Measurements from ENCODE around the gene ERBB4.

ERBB4 gene

DNA sequence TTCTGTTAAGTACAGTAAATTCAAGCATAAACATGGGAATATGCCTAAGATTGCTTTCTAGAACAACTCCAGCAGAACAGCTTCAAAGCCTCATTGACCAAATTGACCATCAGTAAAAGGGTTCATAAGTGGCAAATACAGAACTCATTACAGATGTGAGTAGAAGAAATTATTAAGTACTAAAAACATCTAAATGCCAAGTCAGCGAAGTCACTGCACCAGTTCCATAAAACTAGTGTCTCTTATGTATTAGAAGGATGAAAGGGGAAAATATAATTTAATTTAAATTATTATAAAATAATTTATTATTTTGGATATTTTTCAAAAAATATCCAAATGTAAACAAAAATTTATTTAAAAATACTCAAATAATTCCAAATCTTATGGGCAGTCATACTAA, 553.2 kb downstream of the ERBB4 start:
- Histone ChIP-seq H3K9ac (ENCODE audit: low read length) (no peak overlapping the region), H3K4me3 (ENCODE audit: low read length) (no peak overlapping the region), H3K9me3 (ENCODE audit: control insufficient read depth, low read length) (no peaks in the 10 kb centered on the region), H3K27me3 (ENCODE audit: control insufficient read depth, insufficient read depth, low read length) (no peaks in the 10 kb centered on the region), H3K4me1 (ENCODE audit: control insufficient read depth, insufficient read depth, low read length) (no peaks in the 10 kb centered on the region), H3K36me3 (ENCODE audit: control insufficient read depth, insufficient read depth, low read length) (no peaks in the 10 kb centered on the region)

- Histone ChIP-seq H3K4me3 (ENCODE audit: low read length) (no peak overlapping the region), H3K4me1 (ENCODE audit: control insufficient read depth, insufficient read depth, low read length) (no peaks in the 10 kb centered on the region), H3K9ac (ENCODE audit: low read length) (no peak overlapping the region), H3K36me3 (ENCODE audit: control insufficient read depth, insufficient read depth, low read length) (no peaks in the 10 kb centered on the region), H3K9me3 (ENCODE audit: control insufficient read depth, low read length) (no peaks in the 10 kb centered on the region), H3K27me3 (ENCODE audit: control insufficient read depth, insufficient read depth, low read length) (no peaks in the 10 kb centered on the region)
Observed at GRCh38 chr2:211982162-211982561, 556.4 kb downstream of the ERBB4 start.

GRCh38 chr2:211981451-211981850, 557.2 kb downstream of the ERBB4 start:
- no peaks in the 10 kb centered on the region for H3K4me1 ChIP-seq (ENCODE audit: control insufficient read depth, insufficient read depth, low read length)
- H3K36me3 ChIP-seq (ENCODE audit: control insufficient read depth, insufficient read depth, low read length): no peaks in the 10 kb centered on the region
- H3K9ac ChIP-seq (ENCODE audit: low read length): no peak overlapping the region
- H3K27me3 ChIP-seq (ENCODE audit: control insufficient read depth, insufficient read depth, low read length): no peaks in the 10 kb centered on the region
- no peaks in the 10 kb centered on the region for H3K9me3 ChIP-seq (ENCODE audit: control insufficient read depth, low read length)
- no peak overlapping the region for H3K4me3 ChIP-seq (ENCODE audit: low read length)

DNA sequence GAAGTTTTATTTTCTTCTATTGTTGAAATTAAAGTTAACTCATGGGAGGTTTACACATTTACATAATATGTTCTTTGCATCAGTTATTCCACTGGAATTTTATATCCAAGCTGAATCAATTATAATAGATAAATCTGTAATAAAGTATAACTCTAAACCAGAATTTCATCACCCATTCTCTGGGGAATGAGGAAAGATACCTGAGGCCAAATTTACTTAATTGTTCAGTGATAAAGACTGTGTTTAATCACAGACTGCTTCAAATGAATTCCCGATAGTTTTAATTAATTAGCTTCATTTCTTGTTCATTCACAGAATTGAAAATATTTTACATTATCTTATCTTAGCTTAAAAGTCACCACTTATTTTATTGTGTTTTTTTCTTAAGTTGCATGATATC, 562.5 kb downstream of the ERBB4 start:
- Histone ChIP-seq H3K4me3 (ENCODE audit: low read length) (no peak overlapping the region), H3K9ac (ENCODE audit: low read length) (no peak overlapping the region), H3K4me1 (ENCODE audit: control insufficient read depth, insufficient read depth, low read length) (no peaks in the 10 kb centered on the region)

DNA sequence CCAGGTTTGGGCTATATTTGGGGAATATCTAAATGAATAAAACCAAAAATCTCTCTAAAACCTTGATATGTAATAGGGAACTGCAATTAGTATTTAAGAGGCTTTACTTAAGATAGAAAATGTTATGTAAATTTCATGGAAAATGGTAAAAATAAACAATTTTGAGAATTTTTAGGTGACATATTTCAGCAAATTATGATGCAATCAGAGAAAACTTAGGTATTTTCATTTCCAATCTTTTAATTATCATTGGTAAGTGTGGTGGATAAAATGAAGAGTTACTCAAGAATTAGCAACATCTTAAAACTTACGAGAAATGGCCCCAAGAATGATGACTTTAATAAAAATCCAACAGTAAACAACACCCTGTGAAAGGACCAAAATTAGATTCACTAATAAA, 571.4 kb downstream of the ERBB4 start:
- H3K36me3 ChIP-seq (ENCODE audit: control insufficient read depth, insufficient read depth, low read length): no peaks in the 10 kb centered on the region

More for the DNA sequence above, 562.5 kb downstream of the ERBB4 start:
- H3K9me3 ChIP-seq (ENCODE audit: control insufficient read depth, low read length): no peaks in the 10 kb centered on the region
- H3K27me3 ChIP-seq (ENCODE audit: control insufficient read depth, insufficient read depth, low read length): no peaks in the 10 kb centered on the region
- H3K36me3 ChIP-seq (ENCODE audit: control insufficient read depth, insufficient read depth, low read length): no peaks in the 10 kb centered on the region

DNA sequence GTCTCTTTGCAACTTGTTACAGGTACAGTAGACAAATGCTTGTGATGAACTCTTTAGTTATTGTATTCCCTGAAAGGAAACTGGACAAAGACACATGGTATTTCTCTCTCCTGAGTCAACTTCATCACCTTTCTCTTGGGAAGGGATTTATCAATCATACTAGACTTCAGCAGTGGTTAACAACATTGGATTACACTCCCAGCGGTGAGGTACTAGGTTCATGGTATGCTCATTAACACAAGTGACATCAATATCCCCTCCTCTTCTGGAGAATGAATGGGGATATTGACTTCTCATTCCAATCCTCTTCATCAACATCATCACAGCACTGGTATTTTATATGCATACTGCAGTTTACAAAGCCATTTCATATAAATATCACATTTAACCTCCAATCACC, 574.6 kb downstream of the ERBB4 start:
- no peak overlapping the region for H3K4me3 ChIP-seq (ENCODE audit: low read length)
- no peak overlapping the region for H3K9ac ChIP-seq (ENCODE audit: low read length)
- H3K9me3 ChIP-seq (ENCODE audit: control insufficient read depth, low read length): no peaks in the 10 kb centered on the region
- no peaks in the 10 kb centered on the region for H3K36me3 ChIP-seq (ENCODE audit: control insufficient read depth, insufficient read depth, low read length)
- no peaks in the 10 kb centered on the region for H3K27me3 ChIP-seq (ENCODE audit: control insufficient read depth, insufficient read depth, low read length)
- H3K4me1 ChIP-seq (ENCODE audit: control insufficient read depth, insufficient read depth, low read length): no peaks in the 10 kb centered on the region

More for the DNA sequence above, 571.4 kb downstream of the ERBB4 start:
- no peaks in the 10 kb centered on the region for H3K9me3 ChIP-seq (ENCODE audit: control insufficient read depth, low read length)
- no peaks in the 10 kb centered on the region for H3K4me1 ChIP-seq (ENCODE audit: control insufficient read depth, insufficient read depth, low read length)
- H3K9ac ChIP-seq (ENCODE audit: low read length): no peak overlapping the region
- no peaks in the 10 kb centered on the region for H3K27me3 ChIP-seq (ENCODE audit: control insufficient read depth, insufficient read depth, low read length)
- H3K4me3 ChIP-seq (ENCODE audit: low read length): no peak overlapping the region

DNA sequence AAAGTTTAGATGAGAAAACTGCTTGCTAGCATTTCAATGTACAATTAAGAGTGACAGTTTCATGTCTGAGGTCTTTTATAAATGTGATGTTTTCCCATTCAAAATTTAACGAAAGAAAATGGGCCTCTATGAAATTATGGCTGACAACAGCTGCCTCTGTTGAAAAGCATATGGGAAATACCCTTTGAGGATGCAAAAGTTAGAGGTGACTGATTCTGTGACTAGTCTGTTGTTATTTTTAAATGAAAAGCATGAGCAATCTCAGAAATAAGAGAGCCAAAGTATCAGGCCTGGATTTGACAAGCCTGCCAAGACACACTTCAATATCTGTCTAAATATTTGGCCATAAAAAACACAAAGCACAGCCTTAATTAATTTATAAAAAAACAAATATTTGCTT, 580.8 kb downstream of the ERBB4 start:
- Histone ChIP-seq H3K36me3 (ENCODE audit: control insufficient read depth, insufficient read depth, low read length) (no peaks in the 10 kb centered on the region), H3K4me1 (ENCODE audit: control insufficient read depth, insufficient read depth, low read length) (no peaks in the 10 kb centered on the region), H3K27me3 (ENCODE audit: control insufficient read depth, insufficient read depth, low read length) (no peaks in the 10 kb centered on the region), H3K9me3 (ENCODE audit: control insufficient read depth, low read length) (no peaks in the 10 kb centered on the region), H3K4me3 (ENCODE audit: low read length) (no peak overlapping the region), H3K9ac (ENCODE audit: low read length) (no peak overlapping the region)

GRCh38 chr2:211955648-211956047, 583.0 kb downstream of the ERBB4 start:
- Histone ChIP-seq H3K4me3 (ENCODE audit: low read length) (no peak overlapping the region), H3K9ac (ENCODE audit: low read length) (no peak overlapping the region), H3K36me3 (ENCODE audit: control insufficient read depth, insufficient read depth, low read length) (no peaks in the 10 kb centered on the region), H3K27me3 (ENCODE audit: control insufficient read depth, insufficient read depth, low read length) (no peaks in the 10 kb centered on the region), H3K4me1 (ENCODE audit: control insufficient read depth, insufficient read depth, low read length) (no peaks in the 10 kb centered on the region), H3K9me3 (ENCODE audit: control insufficient read depth, low read length) (no peaks in the 10 kb centered on the region)

DNA sequence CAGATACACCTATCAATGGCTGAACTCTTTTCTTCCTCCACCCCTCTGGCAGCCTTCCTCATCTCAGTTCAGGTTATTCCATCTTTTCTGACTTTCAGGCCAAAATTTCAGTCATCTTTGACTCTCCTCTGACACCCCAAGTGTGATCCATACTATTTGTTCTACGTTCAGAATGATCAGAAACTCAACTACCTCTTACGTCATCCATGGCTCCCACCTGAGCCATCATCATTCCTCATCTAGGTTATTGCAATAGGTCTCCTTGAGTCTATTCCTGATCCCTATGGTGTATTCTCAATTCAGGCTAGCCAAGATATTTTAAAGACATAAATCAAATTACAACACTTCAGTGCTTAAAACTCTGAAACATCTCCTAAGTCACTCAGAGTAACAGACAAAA, 589.7 kb downstream of the ERBB4 start:
- Histone ChIP-seq H3K27me3 (ENCODE audit: control insufficient read depth, insufficient read depth, low read length) (no peaks in the 10 kb centered on the region), H3K9me3 (ENCODE audit: control insufficient read depth, low read length) (no peaks in the 10 kb centered on the region), H3K36me3 (ENCODE audit: control insufficient read depth, insufficient read depth, low read length) (no peaks in the 10 kb centered on the region), H3K4me3 (ENCODE audit: low read length) (no peak overlapping the region), H3K4me1 (ENCODE audit: control insufficient read depth, insufficient read depth, low read length) (no peaks in the 10 kb centered on the region), H3K9ac (ENCODE audit: low read length) (no peak overlapping the region)

GRCh38 chr2:211946960-211947359, 591.6 kb downstream of the ERBB4 start:
- Histone ChIP-seq H3K9ac (ENCODE audit: low read length) (no peak overlapping the region), H3K9me3 (ENCODE audit: control insufficient read depth, low read length) (no peaks in the 10 kb centered on the region), H3K4me3 (ENCODE audit: low read length) (no peak overlapping the region), H3K27me3 (ENCODE audit: control insufficient read depth, insufficient read depth, low read length) (no peaks in the 10 kb centered on the region), H3K4me1 (ENCODE audit: control insufficient read depth, insufficient read depth, low read length) (no peaks in the 10 kb centered on the region), H3K36me3 (ENCODE audit: control insufficient read depth, insufficient read depth, low read length) (no peaks in the 10 kb centered on the region)

GRCh38 chr2:211944572-211944971, 594.0 kb downstream of the ERBB4 start:
- Histone ChIP-seq H3K9ac (ENCODE audit: low read length) (no peak overlapping the region), H3K27me3 (ENCODE audit: control insufficient read depth, insufficient read depth, low read length) (no peaks in the 10 kb centered on the region), H3K36me3 (ENCODE audit: control insufficient read depth, insufficient read depth, low read length) (no peaks in the 10 kb centered on the region), H3K9me3 (ENCODE audit: control insufficient read depth, low read length) (no peaks in the 10 kb centered on the region), H3K4me1 (ENCODE audit: control insufficient read depth, insufficient read depth, low read length) (no peaks in the 10 kb centered on the region), H3K4me3 (ENCODE audit: low read length) (no peak overlapping the region)

- H3K4me3 ChIP-seq (ENCODE audit: low read length): no peak overlapping the region
- H3K27me3 ChIP-seq (ENCODE audit: control insufficient read depth, insufficient read depth, low read length): no peaks in the 10 kb centered on the region
- H3K9me3 ChIP-seq (ENCODE audit: control insufficient read depth, low read length): no peaks in the 10 kb centered on the region
- no peak overlapping the region for H3K9ac ChIP-seq (ENCODE audit: low read length)
- no peaks in the 10 kb centered on the region for H3K4me1 ChIP-seq (ENCODE audit: control insufficient read depth, insufficient read depth, low read length)
- H3K36me3 ChIP-seq (ENCODE audit: control insufficient read depth, insufficient read depth, low read length): no peaks in the 10 kb centered on the region
Observed at GRCh38 chr2:211942153-211942552, 596.4 kb downstream of the ERBB4 start.

DNA sequence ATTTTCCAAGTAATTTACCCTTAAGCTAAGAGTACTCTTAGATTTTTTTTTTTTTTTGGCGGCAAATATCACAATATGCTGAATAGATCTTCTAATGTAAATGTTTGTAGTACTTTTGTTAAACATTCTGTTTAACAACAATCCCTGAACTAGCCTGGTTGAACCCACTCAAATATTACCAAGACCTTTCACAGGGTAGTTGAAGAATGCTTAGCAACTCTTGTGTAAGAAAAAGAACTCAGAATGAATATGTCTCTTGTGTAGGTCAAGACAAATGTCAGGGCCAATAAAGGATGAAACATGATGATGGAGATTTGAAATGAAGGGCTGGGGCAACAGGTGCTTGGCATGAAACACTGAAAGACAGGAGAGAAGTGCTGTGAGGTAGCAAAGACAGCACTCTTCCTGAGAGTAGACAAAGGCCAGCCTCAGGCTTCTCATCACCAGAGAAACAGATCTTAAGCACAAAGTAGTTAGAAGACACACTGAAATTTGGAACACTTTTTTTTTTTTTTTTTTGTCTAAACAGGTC, 597.3 kb downstream of the ERBB4 start:
- Histone ChIP-seq H3K9ac (ENCODE audit: low read length) (no peak overlapping the region), H3K4me3 (ENCODE audit: low read length) (no peak overlapping the region), H3K27me3 (ENCODE audit: control insufficient read depth, insufficient read depth, low read length) (no peaks in the 10 kb centered on the region), H3K9me3 (ENCODE audit: control insufficient read depth, low read length) (no peaks in the 10 kb centered on the region), H3K4me1 (ENCODE audit: control insufficient read depth, insufficient read depth, low read length) (no peaks in the 10 kb centered on the region), H3K36me3 (ENCODE audit: control insufficient read depth, insufficient read depth, low read length) (no peaks in the 10 kb centered on the region)
